T-helper 17 cell (primary cell): Measurements from ENCODE around the gene HMG20B. TPM values are rescaled to one million over a fixed set of nuclear protein-coding genes. Genes with fewer than 3 reads are reported as not detected.
"Not testable (repeated sequence)": the region's sequence is repeated elsewhere in the genome, so short reads cannot be mapped to it uniquely, and the experiment has no call there.

Source experiments
- ATAC-seq: fragments of 150-1000 bp; cut with Tn5 transposase; 2 replicates; pipeline ENCODE4 v1.10.0; 2021; ENCODE audit warnings: mild to moderate bottlenecking, moderate library complexity
- DNase-seq, 3 donors: peaks; one replicate each; pipeline versions ENCODE4 v3.0.0 to v3.0.0-alpha.2; 2020 to 2021
- H3K9me3 ChIP-seq: one replicate; pipeline ENCODE4 v1.7.0; 2013; ENCODE audit warnings: low read length, mild to moderate bottlenecking; ENCODE audit not compliant: control insufficient read depth, poor library complexity, severe bottlenecking
- H3K27ac Mint-ChIP-seq: one replicate; pipeline ENCODE4 v1.8.0; 2022; ENCODE audit warnings: mild to moderate bottlenecking, moderate library complexity, mixed read lengths
- H3K27me3 Mint-ChIP-seq: one replicate; pipeline ENCODE4 v1.8.0; 2022; ENCODE audit warnings: mixed read lengths
- H3K36me3 Mint-ChIP-seq: one replicate; pipeline ENCODE4 v1.8.0; 2022; ENCODE audit warnings: low read depth, mixed read lengths
- H3K4me1 Mint-ChIP-seq: one replicate; pipeline ENCODE4 v1.8.0; 2022; ENCODE audit warnings: mild to moderate bottlenecking, mixed read lengths
- H3K4me3 Mint-ChIP-seq: one replicate; pipeline ENCODE4 v1.8.0; 2022; ENCODE audit warnings: mild to moderate bottlenecking, moderate library complexity, mixed read lengths
- total RNA-seq, 4 donors: library from RNA in 2 of 4; stranded (reverse) in 2 of 4; gene quantifications; one replicate each; pipeline ENCODE4 v1.2.3 and lab custom pipeline; 2022 to 2026

HMG20B gene
- total RNA-seq = 10 to 100 TPM; 34.0 to 36.7 TPM
- 29.8 to 43.5 reads per million in 2 donors for total RNA-seq (lab: John Stamatoyannopoulos, UW)

DNA sequence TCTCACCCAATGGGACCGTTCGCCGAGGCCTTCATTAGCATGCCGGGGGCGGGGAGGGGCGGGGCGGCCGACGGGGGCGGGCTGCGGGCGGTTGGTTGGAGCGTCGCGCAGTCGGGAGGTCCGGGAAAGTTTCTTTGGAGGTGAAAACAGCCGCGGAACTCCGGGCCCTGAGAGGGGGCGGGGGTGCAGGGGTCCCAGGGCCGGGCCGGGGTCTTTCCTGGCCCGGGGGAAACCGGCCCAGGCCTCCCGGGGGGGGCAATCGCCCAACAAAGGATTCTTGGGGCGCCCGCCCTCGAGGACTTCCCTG is at the start of gene HMG20B:
HMG20B (plus strand) TSS at position 90 of the 307 bp plus-strand sequence. CDS start 366 bp downstream, outside the sequence.
- Mint-ChIP-seq H3K4me3 (peak within 1 kb of the TSS; percentile 87), H3K4me1 (peaks cover 17% of the 10 kb centered on the region), H3K36me3 (no peaks in the 10 kb centered on the region), H3K27me3 (no peaks in the 10 kb centered on the region), H3K27ac (no peak within 1 kb of the TSS)
- no peaks in the 10 kb centered on the region for H3K9me3 ChIP-seq
- DNase-seq (no peak), ATAC-seq (peak; percentile 1)

GRCh38 chr19:3523361-3524077 is 49.2 kb upstream of the HMG20B start:
- no peak for ATAC-seq
- Mint-ChIP-seq H3K4me1 (peaks cover 8% of the 10 kb centered on the region), H3K27ac (peak overlapping the region; percentile 57)

DNA sequence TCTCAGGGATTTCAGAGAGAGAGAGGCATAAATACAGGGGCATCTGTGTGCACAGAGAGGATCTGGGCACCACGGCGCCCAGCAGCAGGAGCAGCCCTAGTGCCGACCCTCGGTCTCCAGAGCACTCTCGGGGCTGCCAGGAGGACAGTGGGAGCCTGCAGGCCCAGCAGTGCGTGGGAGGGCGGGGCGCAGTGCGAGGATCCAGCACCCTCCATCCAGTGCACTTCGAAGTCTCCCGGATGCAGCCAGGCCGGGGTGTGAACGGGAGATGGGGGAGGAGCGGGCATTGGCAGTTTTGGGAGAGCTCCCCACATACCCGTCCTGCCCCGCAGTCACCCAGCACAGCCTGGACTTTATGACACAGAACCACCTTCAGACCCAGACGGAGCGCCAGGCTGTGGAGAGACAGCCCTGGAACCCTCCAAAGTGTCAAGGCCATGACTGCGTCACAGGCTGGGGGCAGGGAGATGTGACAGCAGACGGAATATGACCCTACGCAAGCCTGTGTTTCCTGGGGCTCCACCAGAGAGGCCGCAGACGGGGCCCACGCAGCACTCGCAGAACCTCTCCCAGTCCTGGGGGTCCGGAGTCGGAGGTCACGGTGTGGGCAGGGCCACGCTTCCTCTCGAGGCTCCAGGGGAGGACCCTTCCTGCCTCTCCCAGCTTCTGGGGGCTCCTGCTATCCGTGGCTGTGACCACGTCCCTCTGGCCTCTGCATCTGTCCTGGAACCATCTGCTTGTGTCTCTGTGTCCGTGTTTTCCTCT is 48.5 kb upstream of the HMG20B start:
- H3K4me3 Mint-ChIP-seq = no peak overlapping the region
- H3K36me3 Mint-ChIP-seq = peaks cover 6% of the 10 kb centered on the region
- ATAC-seq (no peak), DNase-seq (peak in 1 of 3 donors; percentile 2)
- H3K4me1 Mint-ChIP-seq = peaks cover 8% of the 10 kb centered on the region
- H3K9me3 ChIP-seq = no peaks in the 10 kb centered on the region
- H3K27ac Mint-ChIP-seq = peak overlapping the region; percentile 57
- H3K27me3 Mint-ChIP-seq = no peaks in the 10 kb centered on the region

More at GRCh38 chr19:3523361-3524077, 49.2 kb upstream of the HMG20B start:
- no peak overlapping the region for H3K4me3 Mint-ChIP-seq
- no peaks in the 10 kb centered on the region for H3K27me3 Mint-ChIP-seq
- no peak for DNase-seq
- H3K36me3 Mint-ChIP-seq = peaks cover 6% of the 10 kb centered on the region
- H3K9me3 ChIP-seq = no peaks in the 10 kb centered on the region

DNA sequence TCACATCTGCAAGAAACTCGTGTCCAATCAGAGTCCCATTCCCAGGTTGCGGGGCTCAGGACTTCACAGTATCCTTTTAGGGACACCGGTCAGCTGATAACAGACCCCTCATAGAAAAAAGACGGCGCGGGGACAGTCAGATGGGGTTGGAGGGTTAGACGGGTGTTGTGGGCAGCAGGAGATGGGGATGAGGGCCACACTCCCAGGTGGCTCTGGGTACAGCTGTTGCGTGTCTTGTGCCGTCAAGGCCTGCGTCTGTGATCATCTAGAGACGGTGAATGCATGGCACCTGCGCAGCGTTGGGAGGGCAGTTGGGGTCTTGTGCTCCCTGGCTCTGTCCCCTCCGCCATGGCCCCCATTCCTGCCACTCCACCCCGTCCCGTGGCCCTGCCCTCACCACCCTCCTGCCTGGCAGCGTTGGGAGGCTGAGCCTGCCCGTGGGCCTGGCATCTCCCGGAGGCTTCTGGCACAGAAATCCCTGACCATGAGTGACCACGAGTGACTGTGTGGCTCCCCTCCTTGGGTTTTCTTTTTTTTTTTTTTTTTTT is 47.8 kb upstream of the HMG20B start:
- Mint-ChIP-seq H3K27me3 (no peaks in the 10 kb centered on the region), H3K4me1 (peaks cover 8% of the 10 kb centered on the region), H3K27ac (peak overlapping the region; percentile 57), H3K4me3 (no peak overlapping the region), H3K36me3 (peaks cover 6% of the 10 kb centered on the region)
- no peak for ATAC-seq
- DNase-seq = no peak
- H3K9me3 ChIP-seq = no peaks in the 10 kb centered on the region

DNA sequence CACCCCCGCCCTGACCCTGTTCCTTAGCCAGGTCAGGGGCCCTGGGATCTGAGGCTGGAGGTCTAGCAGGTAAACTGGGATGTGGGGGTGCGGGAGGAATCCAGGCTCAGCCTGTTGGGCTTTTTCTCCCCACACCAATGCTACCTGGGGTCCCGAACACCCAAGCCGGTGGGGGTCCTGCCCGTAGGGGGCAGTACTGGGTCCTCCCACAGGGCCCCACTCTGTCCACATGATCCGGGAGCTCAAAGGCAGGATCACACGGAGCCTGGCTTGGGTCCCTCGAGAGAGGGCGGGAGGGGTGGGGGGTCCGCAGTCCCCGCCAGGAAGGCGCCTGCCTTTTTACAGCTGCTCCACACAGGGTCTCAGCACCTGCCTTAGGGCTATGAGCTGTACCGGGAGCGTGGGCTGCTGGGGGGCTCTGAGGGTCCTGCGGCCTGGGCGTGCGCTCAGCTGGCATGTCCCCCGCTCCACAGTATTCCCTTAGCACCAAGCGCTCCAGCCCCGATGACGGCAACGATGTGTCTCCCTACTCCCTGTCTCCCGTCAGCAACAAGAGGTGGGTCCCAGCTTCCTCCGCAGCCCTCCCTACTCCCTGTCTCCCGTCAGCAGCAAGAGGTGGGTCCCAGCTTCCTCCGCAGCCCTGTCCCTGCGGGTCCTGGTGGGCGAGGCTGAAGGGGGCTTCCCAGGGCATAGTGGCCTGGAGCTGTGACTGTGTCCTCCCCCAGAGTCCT is 46.1 kb upstream of the HMG20B start:
- no peak overlapping the region for H3K27ac Mint-ChIP-seq
- H3K9me3 ChIP-seq = no peaks in the 10 kb centered on the region
- peaks cover 4% of the 10 kb centered on the region for H3K4me1 Mint-ChIP-seq
- peaks cover 4% of the 10 kb centered on the region for H3K36me3 Mint-ChIP-seq
- DNase-seq = peak in 1 of 3 donors; percentile 8
- no peak for ATAC-seq
- H3K4me3 Mint-ChIP-seq = no peak overlapping the region
- H3K27me3 Mint-ChIP-seq = no peaks in the 10 kb centered on the region

DNA sequence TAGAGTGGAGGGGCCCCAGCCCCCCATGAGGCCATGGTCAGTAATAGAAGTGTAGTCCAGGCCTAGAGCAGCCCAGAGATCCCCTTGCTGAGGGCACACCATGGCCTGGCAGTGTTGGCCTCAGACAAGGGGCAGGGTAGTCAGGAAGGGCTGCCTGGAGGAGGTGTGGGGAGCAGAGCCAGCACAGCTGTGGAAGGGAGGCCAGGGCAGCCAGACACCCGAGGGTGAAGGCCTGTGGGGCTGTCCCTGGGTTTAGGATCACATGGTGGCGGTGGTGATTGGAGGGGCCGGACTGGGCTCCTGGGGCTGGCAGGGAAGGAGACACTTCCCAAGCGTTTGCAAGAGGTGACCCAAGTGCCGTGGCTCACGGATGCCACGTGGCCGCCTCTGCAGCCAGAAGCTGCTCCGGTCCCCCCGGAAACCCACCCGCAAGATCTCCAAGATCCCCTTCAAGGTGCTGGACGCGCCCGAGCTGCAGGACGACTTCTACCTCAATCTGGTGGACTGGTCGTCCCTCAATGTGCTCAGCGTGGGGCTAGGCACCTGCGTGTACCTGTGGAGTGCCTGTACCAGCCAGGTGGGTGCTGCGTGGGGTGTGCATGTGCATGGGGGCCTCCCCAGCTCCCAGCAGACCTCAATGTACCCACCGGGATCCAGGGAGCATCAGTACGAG is 45.4 kb upstream of the HMG20B start:
- Mint-ChIP-seq H3K4me1 (peaks cover 4% of the 10 kb centered on the region), H3K36me3 (peaks cover 4% of the 10 kb centered on the region), H3K27me3 (no peaks in the 10 kb centered on the region), H3K4me3 (no peak overlapping the region), H3K27ac (no peak overlapping the region)
- no peak for ATAC-seq
- peak in 1 of 3 donors; percentile 9 for DNase-seq
- no peaks in the 10 kb centered on the region for H3K9me3 ChIP-seq

DNA sequence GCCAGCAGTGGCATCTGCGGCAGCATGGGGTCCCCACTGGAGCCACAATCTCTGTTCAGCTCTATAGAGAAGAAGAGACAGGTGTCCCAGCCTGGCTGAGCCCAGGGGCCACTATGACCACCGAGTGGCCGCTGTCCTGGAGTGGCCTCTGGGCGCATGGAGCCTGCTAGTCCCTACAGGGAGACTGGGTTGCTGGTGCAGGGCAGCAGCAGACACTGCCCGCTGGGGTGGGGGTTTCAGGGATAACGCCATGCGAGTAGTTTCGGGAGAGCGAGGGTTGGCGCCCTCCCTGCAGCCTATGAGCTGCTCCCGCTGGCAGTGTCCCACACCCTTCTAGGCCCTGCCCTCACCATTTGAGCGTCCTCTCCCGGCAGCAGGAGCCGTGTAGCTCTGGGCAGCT is 44.7 kb upstream of the HMG20B start:
- DNase-seq (no peak), ATAC-seq (no peak)
- Mint-ChIP-seq H3K27ac (no peak overlapping the region), H3K4me3 (no peak overlapping the region), H3K27me3 (no peaks in the 10 kb centered on the region), H3K36me3 (peaks cover 4% of the 10 kb centered on the region), H3K4me1 (peaks cover 4% of the 10 kb centered on the region)
- H3K9me3 ChIP-seq = no peaks in the 10 kb centered on the region

DNA sequence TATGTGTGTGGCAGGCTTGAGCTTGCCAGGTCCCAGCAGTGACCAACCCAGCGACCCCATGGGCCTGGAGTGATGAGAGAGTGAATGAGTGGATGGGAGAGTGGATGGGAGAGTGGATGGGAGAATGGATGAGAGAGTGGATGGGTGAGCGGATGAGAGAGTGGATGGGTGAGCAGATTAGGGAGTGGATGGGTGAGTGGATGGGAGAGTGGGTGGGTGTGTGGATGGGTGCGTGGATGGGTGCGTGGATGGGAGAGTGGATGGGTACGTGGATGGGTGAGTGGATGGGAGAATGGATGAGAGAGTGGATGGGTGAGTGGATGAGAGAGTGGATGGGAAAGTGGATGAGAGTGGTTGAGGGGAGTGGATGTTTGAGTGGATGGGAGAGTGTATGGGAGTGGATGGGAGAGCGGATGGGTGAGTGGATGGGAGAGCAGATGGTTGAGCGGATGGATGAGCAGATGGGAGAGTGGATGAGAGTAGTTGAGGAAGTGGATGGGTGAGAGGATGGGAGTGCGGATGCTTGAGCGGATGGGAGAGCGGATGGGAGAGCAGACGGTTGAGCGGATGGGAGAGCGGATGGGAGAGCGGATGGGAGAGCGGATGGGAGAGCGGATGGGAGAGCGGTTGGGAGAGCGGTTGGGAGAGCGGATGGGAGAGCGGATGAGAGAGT is 44.1 kb upstream of the HMG20B start:
- DNase-seq = no peak
- no peak for ATAC-seq
- H3K4me3 Mint-ChIP-seq = no peak overlapping the region
- H3K4me1 Mint-ChIP-seq = peaks cover 4% of the 10 kb centered on the region
- no peaks in the 10 kb centered on the region for H3K9me3 ChIP-seq
- peaks cover 4% of the 10 kb centered on the region for H3K36me3 Mint-ChIP-seq
- no peak overlapping the region for H3K27ac Mint-ChIP-seq
- no peaks in the 10 kb centered on the region for H3K27me3 Mint-ChIP-seq

- H3K4me1 Mint-ChIP-seq, H3K27ac Mint-ChIP-seq, ATAC-seq, H3K36me3 Mint-ChIP-seq, DNase-seq, H3K9me3 ChIP-seq, H3K4me3 Mint-ChIP-seq, H3K27me3 Mint-ChIP-seq: not testable (repeated sequence)
Measured at GRCh38 chr19:3529299-3529698, 43.4 kb upstream of the HMG20B start.

DNA sequence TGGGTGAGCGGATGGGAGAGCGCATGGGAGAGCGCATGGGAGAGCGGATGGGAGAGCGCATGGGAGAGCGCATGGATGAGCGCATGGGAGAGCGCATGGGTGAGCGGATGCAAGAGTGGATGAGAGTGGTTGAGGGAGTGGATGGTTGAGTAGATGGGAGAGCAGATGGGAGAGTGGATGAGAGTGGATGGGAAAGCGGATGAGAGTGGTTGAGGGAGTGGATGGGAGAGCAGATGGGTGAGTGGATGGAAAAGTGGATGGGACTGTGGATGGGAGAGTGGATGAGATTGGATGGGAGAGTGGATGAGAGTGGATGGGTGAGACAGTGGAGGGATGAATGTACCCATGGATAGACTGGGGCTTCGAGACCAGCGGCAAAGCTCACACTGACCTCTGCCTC is 42.4 kb upstream of the HMG20B start:
- DNase-seq = no peak
- Mint-ChIP-seq H3K27ac (no peak overlapping the region), H3K36me3 (no peaks in the 10 kb centered on the region), H3K4me3 (no peak overlapping the region), H3K4me1 (peaks cover 4% of the 10 kb centered on the region), H3K27me3 (no peaks in the 10 kb centered on the region)
- H3K9me3 ChIP-seq = no peaks in the 10 kb centered on the region
- no peak for ATAC-seq

GRCh38 chr19:3531716-3532115 is 41.0 kb upstream of the HMG20B start:
- no peak overlapping the region for H3K4me3 Mint-ChIP-seq
- H3K36me3 Mint-ChIP-seq = no peaks in the 10 kb centered on the region
- no peak for ATAC-seq
- H3K9me3 ChIP-seq = no peaks in the 10 kb centered on the region
- H3K4me1 Mint-ChIP-seq = peaks cover 4% of the 10 kb centered on the region
- no peak overlapping the region for H3K27ac Mint-ChIP-seq
- no peak for DNase-seq
- H3K27me3 Mint-ChIP-seq = no peaks in the 10 kb centered on the region

DNA sequence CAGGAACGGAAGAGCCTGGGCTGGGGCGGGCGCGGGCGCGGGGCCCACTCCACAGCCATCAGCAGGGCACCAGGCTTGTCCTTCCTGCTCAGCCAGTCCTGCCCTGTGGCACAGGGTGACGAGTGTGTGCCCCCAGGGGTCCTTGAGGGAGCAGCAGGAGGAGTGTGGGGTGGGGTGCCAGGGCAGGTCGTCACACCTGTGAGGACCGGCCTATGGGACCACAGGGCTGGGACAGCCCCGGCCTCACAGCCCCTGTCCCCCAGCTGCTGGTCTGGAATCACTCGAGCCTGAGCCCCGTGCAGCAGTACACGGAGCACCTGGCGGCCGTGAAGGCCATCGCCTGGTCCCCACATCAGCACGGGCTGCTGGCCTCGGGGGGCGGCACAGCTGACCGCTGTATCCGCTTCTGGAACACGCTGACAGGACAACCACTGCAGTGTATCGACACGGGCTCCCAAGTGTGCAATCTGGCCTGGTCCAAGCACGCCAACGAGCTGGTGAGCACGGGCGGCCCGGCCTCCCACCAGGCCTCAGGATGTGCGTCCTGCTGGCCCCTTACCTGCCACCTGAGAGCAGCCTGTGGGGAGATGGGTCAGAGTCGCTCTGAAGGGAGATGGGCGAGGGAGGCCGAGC is 40.5 kb upstream of the HMG20B start:
- DNase-seq = no peak
- H3K4me3 Mint-ChIP-seq = no peak overlapping the region
- peaks cover 4% of the 10 kb centered on the region for H3K4me1 Mint-ChIP-seq
- H3K36me3 Mint-ChIP-seq = no peaks in the 10 kb centered on the region
- ATAC-seq = no peak
- H3K27ac Mint-ChIP-seq = no peak overlapping the region
- H3K9me3 ChIP-seq = no peaks in the 10 kb centered on the region
- H3K27me3 Mint-ChIP-seq = no peaks in the 10 kb centered on the region
